ENCODE results near the gene NT5M. TPM values are rescaled to one million over a fixed set of nuclear protein-coding genes. Genes with fewer than 3 reads are reported as not detected.

NT5M gene
- total and polyA plus RNA-seq, 2 donors: 6.0 to 7.3 TPM

- Histone ChIP-seq H3K4me1 (ENCODE audit: control insufficient read depth in 2 of 2, insufficient read depth in 2 of 2, low read length in 2 of 2) (peaks cover 17 to 37% of the 10 kb centered on the region in 2 donors), H3K27me3 (ENCODE audit: control insufficient read depth in 2 of 2, insufficient read depth in 1 of 2, low read length in 1 of 2) (no peaks in the 10 kb centered on the region), H3K36me3 (ENCODE audit: control insufficient read depth in 2 of 2, insufficient read depth in 2 of 2, low read length in 1 of 2) (no peaks in the 10 kb centered on the region), H3K9me3 (ENCODE audit: control insufficient read depth in 2 of 2, insufficient read depth in 1 of 2, low read length in 1 of 2) (peaks cover 0 to 25% of the 10 kb centered on the region in 2 donors), H3K4me3 (ENCODE audit: low read length in 2 of 2) (no peak overlapping the region), H3K27ac (ENCODE audit: low read depth in 1 of 2, low read length in 1 of 2) (no peak overlapping the region)
- WGBS: 95% methylated on average over 12 of the region's 12 CpGs
- no peak for DNase-seq (ENCODE audit: low read depth in 6 of 9, low spot score in 9 of 9)
Measured at GRCh38 chr17:17361867-17362539, 58.8 kb downstream of the NT5M start.

GRCh38 chr17:17362540-17362930, 59.4 kb downstream of the NT5M start:
- peaks cover 17 to 37% of the 10 kb centered on the region in 2 donors for H3K4me1 ChIP-seq (ENCODE audit: control insufficient read depth in 2 of 2, insufficient read depth in 2 of 2, low read length in 2 of 2)
- H3K9me3 ChIP-seq (ENCODE audit: control insufficient read depth in 2 of 2, insufficient read depth in 1 of 2, low read length in 1 of 2): peaks cover 0 to 25% of the 10 kb centered on the region in 2 donors
- WGBS: 98% methylated on average over 7 of the region's 7 CpGs
- H3K27ac ChIP-seq (ENCODE audit: low read depth in 1 of 2, low read length in 1 of 2): no peak overlapping the region
- H3K27me3 ChIP-seq (ENCODE audit: control insufficient read depth in 2 of 2, insufficient read depth in 1 of 2, low read length in 1 of 2): no peaks in the 10 kb centered on the region
- no peak for DNase-seq (ENCODE audit: low read depth in 6 of 9, low spot score in 9 of 9)
- no peaks in the 10 kb centered on the region for H3K36me3 ChIP-seq (ENCODE audit: control insufficient read depth in 2 of 2, insufficient read depth in 2 of 2, low read length in 1 of 2)
- H3K4me3 ChIP-seq (ENCODE audit: low read length in 2 of 2): no peak overlapping the region

- H3K9me3 ChIP-seq (ENCODE audit: control insufficient read depth in 2 of 2, insufficient read depth in 1 of 2, low read length in 1 of 2): peaks cover 0 to 25% of the 10 kb centered on the region in 2 donors
- H3K4me3 ChIP-seq (ENCODE audit: low read length in 2 of 2): no peak overlapping the region
- 66% methylated on average over 8 of the region's 8 CpGs for WGBS
- peaks cover 17 to 29% of the 10 kb centered on the region in 2 donors for H3K4me1 ChIP-seq (ENCODE audit: control insufficient read depth in 2 of 2, insufficient read depth in 2 of 2, low read length in 2 of 2)
- H3K36me3 ChIP-seq (ENCODE audit: control insufficient read depth in 2 of 2, insufficient read depth in 2 of 2, low read length in 1 of 2): no peaks in the 10 kb centered on the region
- H3K27ac ChIP-seq (ENCODE audit: low read depth in 1 of 2, low read length in 1 of 2): peak overlapping the region; percentile 54 to 87
- H3K27me3 ChIP-seq (ENCODE audit: control insufficient read depth in 2 of 2, insufficient read depth in 1 of 2, low read length in 1 of 2): no peaks in the 10 kb centered on the region
- peak in 8 of 9 donors; percentile 27 to 78 (median 50) for DNase-seq (ENCODE audit: low read depth in 6 of 9, low spot score in 9 of 9)
Measured at GRCh38 chr17:17363638-17364337, 60.6 kb downstream of the NT5M start.

- Histone ChIP-seq H3K27me3 (ENCODE audit: control insufficient read depth in 2 of 2, insufficient read depth in 1 of 2, low read length in 1 of 2) (no peaks in the 10 kb centered on the region), H3K4me3 (ENCODE audit: low read length in 2 of 2) (no peak overlapping the region), H3K36me3 (ENCODE audit: control insufficient read depth in 2 of 2, insufficient read depth in 2 of 2, low read length in 1 of 2) (no peaks in the 10 kb centered on the region), H3K27ac (ENCODE audit: low read depth in 1 of 2, low read length in 1 of 2) (peak overlapping the region in 1 of 2 donors; percentile 87), H3K9me3 (ENCODE audit: control insufficient read depth in 2 of 2, insufficient read depth in 1 of 2, low read length in 1 of 2) (peaks cover 0 to 23% of the 10 kb centered on the region in 2 donors), H3K4me1 (ENCODE audit: control insufficient read depth in 2 of 2, insufficient read depth in 2 of 2, low read length in 2 of 2) (peaks cover 17 to 29% of the 10 kb centered on the region in 2 donors)
- DNase-seq (ENCODE audit: low read depth in 6 of 9, low spot score in 9 of 9): no peak
- WGBS: 85% methylated on average over 11 of the region's 11 CpGs
Measured at GRCh38 chr17:17364338-17364667, 61.1 kb downstream of the NT5M start.

- no peak for DNase-seq (ENCODE audit: low read depth in 6 of 9, low spot score in 9 of 9)
- 91% methylated on average over 12 of the region's 12 CpGs for WGBS
- no peaks in the 10 kb centered on the region for H3K27me3 ChIP-seq (ENCODE audit: control insufficient read depth in 2 of 2, insufficient read depth in 1 of 2, low read length in 1 of 2)
- H3K4me3 ChIP-seq (ENCODE audit: low read length in 2 of 2): no peak overlapping the region
- no peak overlapping the region for H3K27ac ChIP-seq (ENCODE audit: low read depth in 1 of 2, low read length in 1 of 2)
- H3K4me1 ChIP-seq (ENCODE audit: control insufficient read depth in 2 of 2, insufficient read depth in 2 of 2, low read length in 2 of 2): peaks cover 22 to 36% of the 10 kb centered on the region in 2 donors
- no peaks in the 10 kb centered on the region for H3K36me3 ChIP-seq (ENCODE audit: control insufficient read depth in 2 of 2, insufficient read depth in 2 of 2, low read length in 1 of 2)
- H3K9me3 ChIP-seq (ENCODE audit: control insufficient read depth in 2 of 2, insufficient read depth in 1 of 2, low read length in 1 of 2): peaks cover 0 to 21% of the 10 kb centered on the region in 2 donors
Measured at GRCh38 chr17:17365476-17366110, 62.4 kb downstream of the NT5M start.

GRCh38 chr17:17366235-17366634, 63.1 kb downstream of the NT5M start:
- WGBS: 99% methylated on average over 1 of the region's 1 CpG

GRCh38 chr17:17366941-17367875, 64.0 kb downstream of the NT5M start:
- 96% methylated on average over 23 of the region's 23 CpGs for WGBS

More at GRCh38 chr17:17366235-17366634, 63.1 kb downstream of the NT5M start:
- Histone ChIP-seq H3K27me3 (ENCODE audit: control insufficient read depth in 2 of 2, insufficient read depth in 1 of 2, low read length in 1 of 2) (no peaks in the 10 kb centered on the region), H3K9me3 (ENCODE audit: control insufficient read depth in 2 of 2, insufficient read depth in 1 of 2, low read length in 1 of 2) (peaks cover 0 to 17% of the 10 kb centered on the region in 2 donors), H3K4me3 (ENCODE audit: low read length in 2 of 2) (no peak overlapping the region), H3K36me3 (ENCODE audit: control insufficient read depth in 2 of 2, insufficient read depth in 2 of 2, low read length in 1 of 2) (no peaks in the 10 kb centered on the region), H3K27ac (ENCODE audit: low read depth in 1 of 2, low read length in 1 of 2) (no peak overlapping the region), H3K4me1 (ENCODE audit: control insufficient read depth in 2 of 2, insufficient read depth in 2 of 2, low read length in 2 of 2) (peaks cover 23 to 40% of the 10 kb centered on the region in 2 donors)
- no peak for DNase-seq (ENCODE audit: low read depth in 6 of 9, low spot score in 9 of 9)

GRCh38 chr17:17367931-17368330, 64.8 kb downstream of the NT5M start:
- Histone ChIP-seq H3K9me3 (ENCODE audit: control insufficient read depth in 2 of 2, insufficient read depth in 1 of 2, low read length in 1 of 2) (peaks cover 0 to 17% of the 10 kb centered on the region in 2 donors), H3K4me1 (ENCODE audit: control insufficient read depth in 2 of 2, insufficient read depth in 2 of 2, low read length in 2 of 2) (peaks cover 23 to 36% of the 10 kb centered on the region in 2 donors), H3K4me3 (ENCODE audit: low read length in 2 of 2) (no peak overlapping the region)

More at GRCh38 chr17:17366941-17367875, 64.0 kb downstream of the NT5M start:
- Histone ChIP-seq H3K27ac (ENCODE audit: low read depth in 1 of 2, low read length in 1 of 2) (no peak overlapping the region), H3K4me1 (ENCODE audit: control insufficient read depth in 2 of 2, insufficient read depth in 2 of 2, low read length in 2 of 2) (peaks cover 23 to 39% of the 10 kb centered on the region in 2 donors), H3K27me3 (ENCODE audit: control insufficient read depth in 2 of 2, insufficient read depth in 1 of 2, low read length in 1 of 2) (no peaks in the 10 kb centered on the region), H3K9me3 (ENCODE audit: control insufficient read depth in 2 of 2, insufficient read depth in 1 of 2, low read length in 1 of 2) (peaks cover 0 to 17% of the 10 kb centered on the region in 2 donors), H3K4me3 (ENCODE audit: low read length in 2 of 2) (no peak overlapping the region), H3K36me3 (ENCODE audit: control insufficient read depth in 2 of 2, insufficient read depth in 2 of 2, low read length in 1 of 2) (no peaks in the 10 kb centered on the region)
- DNase-seq (ENCODE audit: low read depth in 6 of 9, low spot score in 9 of 9): no peak

More at GRCh38 chr17:17367931-17368330, 64.8 kb downstream of the NT5M start:
- Histone ChIP-seq H3K27me3 (ENCODE audit: control insufficient read depth in 2 of 2, insufficient read depth in 1 of 2, low read length in 1 of 2) (no peaks in the 10 kb centered on the region), H3K36me3 (ENCODE audit: control insufficient read depth in 2 of 2, insufficient read depth in 2 of 2, low read length in 1 of 2) (no peaks in the 10 kb centered on the region), H3K27ac (ENCODE audit: low read depth in 1 of 2, low read length in 1 of 2) (no peak overlapping the region)
- WGBS: 91% methylated on average over 5 of the region's 5 CpGs
- no peak for DNase-seq (ENCODE audit: low read depth in 6 of 9, low spot score in 9 of 9)

All from thymus (tissue), 11 donors.